ENCODE measurements around the gene GPR39. TPM values are rescaled to one million over a fixed set of nuclear protein-coding genes. Genes with fewer than 3 reads are reported as not detected.

GPR39 gene
- total RNA-seq, 4 donors from 2014 or later = 0.13 to 1.3 TPM; not detected in 2

GRCh38 chr2:132584976-132585817 lies 168.6 kb downstream of the GPR39 start:
- intact Hi-C loops (cut with DNase I) = no loop called here
- DNase-seq (ENCODE audit: extremely low spot score) = peak; percentile 77
- TF ChIP-seq EP300 (IDR thresholded peaks at IDR 0.05) (no peak), CTCF (IDR thresholded peaks at IDR 0.05) (no peak), POLR2A (IDR thresholded peaks at IDR 0.05; ENCODE audit: low read depth) (no peak), POLR2AphosphoS5 (IDR thresholded peaks at IDR 0.05) (no peak)
- Histone ChIP-seq H3K27me3 (no peaks in the 10 kb centered on the region), H3K36me3 (no peaks in the 10 kb centered on the region), H3K9me3 (no peaks in the 10 kb centered on the region), H3K27ac (replicated peaks in 1 of 4) (no peak overlapping the region), H3K4me1 (no peaks in the 10 kb centered on the region), H3K4me3 (no peak overlapping the region)
- 94% methylated on average over 34 of the region's 36 CpGs for WGBS

GRCh38 chr2:132586101-132586511 lies 169.5 kb downstream of the GPR39 start:
- H3K27me3 ChIP-seq = no peaks in the 10 kb centered on the region
- intact Hi-C loops (cut with DNase I) = no loop called here
- no peaks in the 10 kb centered on the region for H3K36me3 ChIP-seq
- 88% methylated on average over 12 of the region's 14 CpGs for WGBS
- no peaks in the 10 kb centered on the region for H3K9me3 ChIP-seq
- no peak overlapping the region for H3K27ac ChIP-seq (replicated peaks in 1 of 4)
- peak; percentile 68 for DNase-seq (ENCODE audit: extremely low spot score)
- TF ChIP-seq POLR2AphosphoS5 (IDR thresholded peaks at IDR 0.05) (no peak), EP300 (IDR thresholded peaks at IDR 0.05) (no peak), CTCF (IDR thresholded peaks at IDR 0.05) (no peak), POLR2A (IDR thresholded peaks at IDR 0.05; ENCODE audit: low read depth) (no peak)
- no peak overlapping the region for H3K4me3 ChIP-seq
- no peaks in the 10 kb centered on the region for H3K4me1 ChIP-seq

GRCh38 chr2:132586835-132587234 lies 170.2 kb downstream of the GPR39 start:
- TF ChIP-seq POLR2AphosphoS5 (IDR thresholded peaks at IDR 0.05) = no peak
- TF ChIP-seq POLR2A (IDR thresholded peaks at IDR 0.05; ENCODE audit: low read depth) = no peak
- TF ChIP-seq EP300 (IDR thresholded peaks at IDR 0.05) = no peak
- TF ChIP-seq CTCF (IDR thresholded peaks at IDR 0.05) = no peak
- intact Hi-C loops (cut with DNase I) = no loop called here
- 89% methylated on average over 3 of the region's 3 CpGs for WGBS

GRCh38 chr2:132588576-132588975 lies 172.0 kb downstream of the GPR39 start:
- intact Hi-C loops (cut with DNase I) = no loop called here
- TF ChIP-seq POLR2AphosphoS5 (IDR thresholded peaks at IDR 0.05) (no peak), POLR2A (IDR thresholded peaks at IDR 0.05; ENCODE audit: low read depth) (no peak), EP300 (IDR thresholded peaks at IDR 0.05) (no peak), CTCF (IDR thresholded peaks at IDR 0.05) (no peak)
- WGBS = 94% methylated on average over 1 of the region's 1 CpG
- peak; percentile 70 for DNase-seq (ENCODE audit: extremely low spot score)
- H3K36me3 ChIP-seq = no peaks in the 10 kb centered on the region
- no peak overlapping the region for H3K4me3 ChIP-seq
- H3K27ac ChIP-seq (replicated peaks in 1 of 4) = no peak overlapping the region
- H3K27me3 ChIP-seq = no peaks in the 10 kb centered on the region
- H3K9me3 ChIP-seq = no peaks in the 10 kb centered on the region
- H3K4me1 ChIP-seq = no peaks in the 10 kb centered on the region

More at GRCh38 chr2:132586835-132587234, 170.2 kb downstream of the GPR39 start:
- no peaks in the 10 kb centered on the region for H3K27me3 ChIP-seq
- no peak overlapping the region for H3K4me3 ChIP-seq
- DNase-seq (ENCODE audit: extremely low spot score) = no peak
- H3K27ac ChIP-seq (replicated peaks in 1 of 4) = no peak overlapping the region
- no peaks in the 10 kb centered on the region for H3K9me3 ChIP-seq
- H3K4me1 ChIP-seq = no peaks in the 10 kb centered on the region
- no peaks in the 10 kb centered on the region for H3K36me3 ChIP-seq

Measured in esophagus muscularis mucosa (tissue), 4 donors.